HepG2 (cell line): Measurements from ENCODE around the gene DAAM2. TPM values are rescaled to one million over a fixed set of nuclear protein-coding genes. Genes with fewer than 3 reads are reported as not detected.

Experiments used
- ADNP ChIP-seq: sonication (generic); formaldehyde crosslinking; IDR thresholded peaks from 2 replicates; pipeline ENCODE4 v1.4.0; 2020; ENCODE audit warnings: missing genetic modification reagents
- ARID5B ChIP-seq: IDR thresholded peaks from 2 replicates; pipeline ENCODE4 v1.4.0; 2020; ENCODE audit warnings: mild to moderate bottlenecking, missing genetic modification reagents
- ATF6 ChIP-seq: sonication (generic); formaldehyde crosslinking; conservative IDR thresholded peaks from 2 replicates; pipeline ENCODE4 v1.4.0; 2020; ENCODE audit warnings: missing genetic modification reagents
- BCL6 ChIP-seq: IDR thresholded peaks from 2 replicates; pipeline ENCODE4 v1.6.1; 2016; ENCODE audit warnings: missing genetic modification reagents, missing compliant biosample characterization
- CEBPB ChIP-seq: IDR thresholded peaks from 2 replicates; pipeline ENCODE4 v1.6.1; 2011; ENCODE audit warnings: low read depth, low read length, improper control_type of control experiment, borderline replicate concordance
- FOXJ3 ChIP-seq: sonication (generic); formaldehyde crosslinking; IDR thresholded peaks from 2 replicates; pipeline ENCODE4 v1.4.0; 2020; ENCODE audit warnings: missing genetic modification reagents, mild to moderate bottlenecking, borderline replicate concordance
- HNF4A ChIP-seq: sonication (generic); formaldehyde crosslinking; IDR thresholded peaks from 2 replicates; pipeline ENCODE4 v1.4.0; 2020; ENCODE audit warnings: missing genetic modification reagents
- IRF2 ChIP-seq: IDR thresholded peaks from 2 replicates; pipeline ENCODE4 v1.6.1; 2018; ENCODE audit warnings: missing genetic modification reagents, missing compliant biosample characterization
- LCORL ChIP-seq, 2 experiments: fragments of 450-650 bp in 1 of 2; sonication (generic) in 1 of 2; formaldehyde crosslinking in 1 of 2; IDR thresholded peaks; 2 replicates each; pipeline versions ENCODE4 v1.5.0 to v1.6.1; 2017 to 2020; ENCODE audit warnings: antibody characterized with exemption in 1 of 2, missing genetic modification reagents in 1 of 2
- MYC ChIP-seq: sonication (generic); formaldehyde crosslinking; IDR thresholded peaks from 2 replicates; pipeline ENCODE4 v1.9.0; 2021; ENCODE audit warnings: missing genetic modification reagents, borderline replicate concordance
- NR2F6 ChIP-seq, 2 experiments: IDR thresholded peaks; 2 replicates each; pipeline ENCODE4 v1.6.1; 2016; ENCODE audit warnings: antibody characterized with exemption in 1 of 2, mild to moderate bottlenecking in 1 of 2
- SOX6 ChIP-seq, 2 experiments: fragments of 450-650 bp in 1 of 2; sonication (generic) in 1 of 2; formaldehyde crosslinking in 1 of 2; IDR thresholded peaks; 2 replicates each; pipeline versions ENCODE4 v1.4.0 to v1.6.1; 2017 to 2020; ENCODE audit warnings: antibody characterized with exemption in 1 of 2, mild to moderate bottlenecking in 1 of 2, missing genetic modification reagents in 1 of 2
- STAG1 ChIP-seq: sonication (generic); formaldehyde crosslinking; IDR thresholded peaks from 2 replicates; pipeline ENCODE4 v1.4.0; 2020; ENCODE audit warnings: missing genetic modification reagents
- ZNF205 ChIP-seq: IDR thresholded peaks from 2 replicates; pipeline ENCODE4 v1.6.1; 2018; ENCODE audit warnings: missing biosample characterization, missing genetic modification reagents
- ZNF674 ChIP-seq: sonication (generic); formaldehyde crosslinking; IDR thresholded peaks from 2 replicates; pipeline ENCODE4 v1.5.0; 2020; ENCODE audit warnings: low read depth, mild to moderate bottlenecking, missing genetic modification reagents
- polyA plus RNA-seq, 8 experiments: library from polyadenylated mRNA; depleted of rRNA in 3 of 8; stranded (reverse) in 7 of 8; unstranded in 1 of 8; fragments of >200 nt; fragmentation: Illumina TruSeq in 4 of 8; extraction: Trizol in 4 of 8; gene quantifications; 2 replicates each; pipeline versions ENCODE4 v1.2.1 to v1.2.3, GENCODE V29; 2011 to 2016; ENCODE audit warnings: low read depth in 4 of 8, missing spikeins in 1 of 8, mixed read lengths in 1 of 8; ENCODE audit not compliant: insufficient read depth in 1 of 8
- total RNA-seq, 5 experiments: library from RNA; depleted of rRNA; stranded (reverse); fragments of >200 nt; fragmentation: Illumina TruSeq; extraction: Trizol; gene quantifications; 2 replicates each; pipeline ENCODE4 v1.2.3, GENCODE V29; 2016; ENCODE audit warnings: low read depth in 1 of 5
- TF ChIP-seq, protein P1 (sequence below): fragments of 450-650 bp; IDR thresholded peaks from 2 replicates; pipeline ENCODE4 v1.6.1; 2017

The DAAM2 gene
- total and polyA plus RNA-seq, 2 of the 13 experiments (the other 11 are each of a cell fraction or from before 2014, with no cell fraction given), result 0.01 TPM; not detected in 1

- TF ChIP-seq ZNF674 (CRISPR knock-in tag), result no peak
- no peak for TF ChIP-seq ZNF205 (CRISPR knock-in tag)
- TF ChIP-seq MYC (CRISPR knock-in tag), result no peak
- no peak for TF ChIP-seq ATF6 (CRISPR knock-in tag)
- TF ChIP-seq SOX6 (IDR thresholded peaks at IDR 0.05), result no peak
- TF ChIP-seq SOX6 (CRISPR knock-in tag; IDR thresholded peaks at IDR 0.05), result peak; percentile 52; the same call in 1 of the 2 replicates
- TF ChIP-seq, protein P1, sequence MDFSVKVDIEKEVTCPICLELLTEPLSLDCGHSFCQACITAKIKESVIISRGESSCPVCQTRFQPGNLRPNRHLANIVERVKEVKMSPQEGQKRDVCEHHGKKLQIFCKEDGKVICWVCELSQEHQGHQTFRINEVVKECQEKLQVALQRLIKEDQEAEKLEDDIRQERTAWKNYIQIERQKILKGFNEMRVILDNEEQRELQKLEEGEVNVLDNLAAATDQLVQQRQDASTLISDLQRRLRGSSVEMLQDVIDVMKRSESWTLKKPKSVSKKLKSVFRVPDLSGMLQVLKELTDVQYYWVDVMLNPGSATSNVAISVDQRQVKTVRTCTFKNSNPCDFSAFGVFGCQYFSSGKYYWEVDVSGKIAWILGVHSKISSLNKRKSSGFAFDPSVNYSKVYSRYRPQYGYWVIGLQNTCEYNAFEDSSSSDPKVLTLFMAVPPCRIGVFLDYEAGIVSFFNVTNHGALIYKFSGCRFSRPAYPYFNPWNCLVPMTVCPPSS, result no peak
- peak; percentile 78 for TF ChIP-seq BCL6 (CRISPR knock-in tag)
- no peak for TF ChIP-seq STAG1 (CRISPR knock-in tag)
- TF ChIP-seq HNF4A (CRISPR knock-in tag), result peak; percentile 65
- TF ChIP-seq IRF2, result no peak
- no peak for TF ChIP-seq LCORL (IDR thresholded peaks at IDR 0.05)
- TF ChIP-seq LCORL (CRISPR knock-in tag; IDR thresholded peaks at IDR 0.05), result 0 out of 2 replicates have a peak, but pooled peaks have one; percentile 34
- peak; percentile 69 for TF ChIP-seq NR2F6 (IDR thresholded peaks at IDR 0.05)
- TF ChIP-seq NR2F6 (CRISPR knock-in tag; IDR thresholded peaks at IDR 0.05), result peak; percentile 49; the same call in 1 of the 2 replicates
- peak; percentile 19; the same call in 1 of the 2 replicates for TF ChIP-seq ARID5B
- no peak for TF ChIP-seq FOXJ3
- 0 out of 2 replicates have a peak, but pooled peaks have one; percentile 18 for TF ChIP-seq CEBPB
- no peak for TF ChIP-seq ADNP (CRISPR knock-in tag)
Observed at GRCh38 chr6:39948199-39948791, 156.1 kb downstream of the DAAM2 start (continued).
